Measurements from ENCODE around the gene POLA2.
"Not testable (repeated sequence)": the region's sequence is repeated elsewhere in the genome, so short reads cannot be mapped to it uniquely, and the experiment has no call there.

The POLA2 gene

GRCh38 chr11:65226103-65226442, 35.7 kb upstream of the POLA2 start:
- H3K4me3 ChIP-seq (ENCODE audit: insufficient read length, low read depth) = peak overlapping the region; percentile 22
- no peak for DNase-seq (ENCODE audit: low read depth, low spot score)
- H3K9ac ChIP-seq (ENCODE audit: insufficient read length, low read depth) = peak overlapping the region; percentile 76
- H3K4me1 ChIP-seq (ENCODE audit: insufficient read depth, insufficient read length) = peaks cover 8% of the 10 kb centered on the region
- H3K9me3 ChIP-seq (ENCODE audit: insufficient read depth, low read length) = peaks cover 5% of the 10 kb centered on the region; the same call in 1 of the 2 replicates
- no peak for TF ChIP-seq SUZ12 (IDR thresholded peaks at IDR 0.05; ENCODE audit: extremely low read depth, insufficient read depth, insufficient read length)
- TF ChIP-seq YY1 (IDR thresholded peaks at IDR 0.05; ENCODE audit: insufficient read depth, insufficient read length) = no peak
- TF ChIP-seq ZNF274 (IDR thresholded peaks at IDR 0.05; ENCODE audit: low read depth, low read length) = no peak
- peaks cover 8% of the 10 kb centered on the region for H3K27me3 ChIP-seq (ENCODE audit: insufficient read depth, insufficient read length)
- peaks cover 6% of the 10 kb centered on the region for H3K36me3 ChIP-seq (ENCODE audit: insufficient read depth, insufficient read length, low read length)

GRCh38 chr11:65227879-65228278, 33.9 kb upstream of the POLA2 start:
- Histone ChIP-seq H3K27me3 (ENCODE audit: insufficient read depth, insufficient read length) (peaks cover 8% of the 10 kb centered on the region), H3K4me3 (ENCODE audit: insufficient read length, low read depth) (no peak overlapping the region), H3K36me3 (ENCODE audit: insufficient read depth, insufficient read length, low read length) (peaks cover 6% of the 10 kb centered on the region), H3K9me3 (ENCODE audit: insufficient read depth, low read length) (peaks cover 5% of the 10 kb centered on the region; the same call in 1 of the 2 replicates), H3K9ac (ENCODE audit: insufficient read length, low read depth) (no peak overlapping the region), H3K4me1 (ENCODE audit: insufficient read depth, insufficient read length) (peaks cover 8% of the 10 kb centered on the region)
- no peak for DNase-seq (ENCODE audit: low read depth, low spot score)
- TF ChIP-seq SUZ12 (IDR thresholded peaks at IDR 0.05; ENCODE audit: extremely low read depth, insufficient read depth, insufficient read length) = no peak
- TF ChIP-seq ZNF274 (IDR thresholded peaks at IDR 0.05; ENCODE audit: low read depth, low read length) = no peak
- TF ChIP-seq YY1 (IDR thresholded peaks at IDR 0.05; ENCODE audit: insufficient read depth, insufficient read length) = no peak

GRCh38 chr11:65236194-65237059, 25.3 kb upstream of the POLA2 start:
- TF ChIP-seq YY1 (IDR thresholded peaks at IDR 0.05; ENCODE audit: insufficient read depth, insufficient read length) (no peak), ZNF274 (IDR thresholded peaks at IDR 0.05; ENCODE audit: low read depth, low read length) (no peak), SUZ12 (IDR thresholded peaks at IDR 0.05; ENCODE audit: extremely low read depth, insufficient read depth, insufficient read length) (no peak)
- Histone ChIP-seq H3K9ac (ENCODE audit: insufficient read length, low read depth) (no peak overlapping the region), H3K9me3 (ENCODE audit: insufficient read depth, low read length) (0 out of 2 replicates have a peak, but pooled peaks cover under 1% of the 10 kb centered on the region), H3K27me3 (ENCODE audit: insufficient read depth, insufficient read length) (no peaks in the 10 kb centered on the region), H3K4me1 (ENCODE audit: insufficient read depth, insufficient read length) (peaks cover 10% of the 10 kb centered on the region), H3K4me3 (ENCODE audit: insufficient read length, low read depth) (no peak overlapping the region), H3K36me3 (ENCODE audit: insufficient read depth, insufficient read length, low read length) (no peaks in the 10 kb centered on the region)
- no peak for DNase-seq (ENCODE audit: low read depth, low spot score)

GRCh38 chr11:65238302-65238701, 23.5 kb upstream of the POLA2 start:
- not testable (repeated sequence) for DNase-seq (ENCODE audit: low read depth, low spot score); H3K27me3 ChIP-seq (ENCODE audit: insufficient read depth, insufficient read length); H3K36me3 ChIP-seq (ENCODE audit: insufficient read depth, insufficient read length, low read length); H3K4me3 ChIP-seq (ENCODE audit: insufficient read length, low read depth); H3K9ac ChIP-seq (ENCODE audit: insufficient read length, low read depth); H3K4me1 ChIP-seq (ENCODE audit: insufficient read depth, insufficient read length)
- H3K9me3 ChIP-seq (ENCODE audit: insufficient read depth, low read length) = peaks cover 13% of the 10 kb centered on the region; the same call in 1 of the 2 replicates

- TF ChIP-seq SUZ12 (IDR thresholded peaks at IDR 0.05; ENCODE audit: extremely low read depth, insufficient read depth, insufficient read length) (no peak), YY1 (IDR thresholded peaks at IDR 0.05; ENCODE audit: insufficient read depth, insufficient read length) (no peak), ZNF274 (IDR thresholded peaks at IDR 0.05; ENCODE audit: low read depth, low read length) (no peak)
- Histone ChIP-seq H3K4me1 (ENCODE audit: insufficient read depth, insufficient read length) (peaks cover 9% of the 10 kb centered on the region), H3K36me3 (ENCODE audit: insufficient read depth, insufficient read length, low read length) (no peaks in the 10 kb centered on the region)
Observed at GRCh38 chr11:65241134-65241533, 20.6 kb upstream of the POLA2 start.

GRCh38 chr11:65241692-65242091, 20.1 kb upstream of the POLA2 start:
- no peak overlapping the region for H3K9ac ChIP-seq (ENCODE audit: insufficient read length, low read depth)
- no peak for DNase-seq (ENCODE audit: low read depth, low spot score)
- H3K36me3 ChIP-seq (ENCODE audit: insufficient read depth, insufficient read length, low read length) = no peaks in the 10 kb centered on the region
- peaks cover 13% of the 10 kb centered on the region; the same call in 1 of the 2 replicates for H3K9me3 ChIP-seq (ENCODE audit: insufficient read depth, low read length)
- H3K27me3 ChIP-seq (ENCODE audit: insufficient read depth, insufficient read length) = no peaks in the 10 kb centered on the region
- peaks cover 7% of the 10 kb centered on the region for H3K4me1 ChIP-seq (ENCODE audit: insufficient read depth, insufficient read length)
- H3K4me3 ChIP-seq (ENCODE audit: insufficient read length, low read depth) = no peak overlapping the region
- TF ChIP-seq ZNF274 (IDR thresholded peaks at IDR 0.05; ENCODE audit: low read depth, low read length) = no peak
- no peak for TF ChIP-seq SUZ12 (IDR thresholded peaks at IDR 0.05; ENCODE audit: extremely low read depth, insufficient read depth, insufficient read length)
- TF ChIP-seq YY1 (IDR thresholded peaks at IDR 0.05; ENCODE audit: insufficient read depth, insufficient read length) = no peak

More at GRCh38 chr11:65241134-65241533, 20.6 kb upstream of the POLA2 start:
- no peak overlapping the region for H3K4me3 ChIP-seq (ENCODE audit: insufficient read length, low read depth)
- peaks cover 13% of the 10 kb centered on the region; the same call in 1 of the 2 replicates for H3K9me3 ChIP-seq (ENCODE audit: insufficient read depth, low read length)
- no peaks in the 10 kb centered on the region for H3K27me3 ChIP-seq (ENCODE audit: insufficient read depth, insufficient read length)
- no peak overlapping the region for H3K9ac ChIP-seq (ENCODE audit: insufficient read length, low read depth)
- no peak for DNase-seq (ENCODE audit: low read depth, low spot score)

GRCh38 chr11:65242389-65242788, 19.4 kb upstream of the POLA2 start:
- Histone ChIP-seq H3K36me3 (ENCODE audit: insufficient read depth, insufficient read length, low read length) (no peaks in the 10 kb centered on the region), H3K9ac (ENCODE audit: insufficient read length, low read depth) (no peak overlapping the region), H3K9me3 (ENCODE audit: insufficient read depth, low read length) (peaks cover 13% of the 10 kb centered on the region; the same call in 1 of the 2 replicates), H3K27me3 (ENCODE audit: insufficient read depth, insufficient read length) (no peaks in the 10 kb centered on the region), H3K4me1 (ENCODE audit: insufficient read depth, insufficient read length) (peaks cover 4% of the 10 kb centered on the region), H3K4me3 (ENCODE audit: insufficient read length, low read depth) (no peak overlapping the region)
- DNase-seq (ENCODE audit: low read depth, low spot score) = no peak
- no peak for TF ChIP-seq ZNF274 (IDR thresholded peaks at IDR 0.05; ENCODE audit: low read depth, low read length)
- no peak for TF ChIP-seq YY1 (IDR thresholded peaks at IDR 0.05; ENCODE audit: insufficient read depth, insufficient read length)
- TF ChIP-seq SUZ12 (IDR thresholded peaks at IDR 0.05; ENCODE audit: extremely low read depth, insufficient read depth, insufficient read length) = no peak
